GM21390 (cell line): Measurements from ENCODE around the gene KCNQ2.

Experiments used
- ATAC-seq: cut with Tn5 transposase; IDR thresholded peaks from one replicate; pipeline ENCODE4 v1.9.1; 2021; ENCODE audit not compliant: unreplicated experiment

The KCNQ2 gene

DNA sequence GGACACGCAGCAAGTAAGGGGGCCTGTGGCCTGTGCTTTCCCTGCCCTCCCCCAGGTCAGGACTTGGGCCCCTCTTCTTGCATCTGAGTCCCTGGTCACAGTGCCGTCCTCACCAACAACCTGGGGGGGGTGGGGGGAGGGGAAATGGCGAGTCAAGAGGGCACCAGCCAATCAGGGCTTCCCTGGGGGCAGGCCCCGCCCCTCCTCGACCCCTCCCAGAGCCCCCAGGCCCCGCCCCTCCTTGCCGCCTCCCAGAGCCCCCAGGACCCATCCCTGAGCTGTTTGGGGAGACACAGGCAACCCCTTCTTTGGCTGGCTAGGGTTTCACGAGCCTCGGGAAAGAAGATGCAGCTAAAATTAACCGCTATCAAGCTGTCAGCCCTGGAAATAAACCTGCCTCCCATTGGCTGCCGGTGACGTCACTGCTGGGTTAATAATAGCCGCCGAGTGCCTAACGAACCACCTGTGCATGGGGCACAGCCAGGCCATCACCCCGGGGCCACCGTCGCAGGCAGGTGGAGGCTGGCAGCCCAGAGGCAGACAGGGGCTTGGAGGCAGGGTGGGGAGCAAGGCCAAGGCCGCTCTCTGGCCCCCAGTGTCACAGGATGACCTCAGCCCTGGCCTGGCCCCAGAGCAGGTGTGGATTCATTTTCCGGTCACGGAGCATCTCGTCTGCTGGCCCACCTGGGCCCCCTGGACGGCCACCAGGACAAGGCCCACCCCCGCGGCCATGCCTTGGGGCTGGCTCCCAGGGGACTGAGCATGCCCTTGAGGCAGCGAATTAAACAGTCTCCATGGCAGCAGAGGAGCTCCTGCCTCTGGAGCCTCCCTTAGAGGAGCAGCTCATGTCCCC, 29.6 kb upstream of the KCNQ2 start:
- ATAC-seq = no peak

DNA sequence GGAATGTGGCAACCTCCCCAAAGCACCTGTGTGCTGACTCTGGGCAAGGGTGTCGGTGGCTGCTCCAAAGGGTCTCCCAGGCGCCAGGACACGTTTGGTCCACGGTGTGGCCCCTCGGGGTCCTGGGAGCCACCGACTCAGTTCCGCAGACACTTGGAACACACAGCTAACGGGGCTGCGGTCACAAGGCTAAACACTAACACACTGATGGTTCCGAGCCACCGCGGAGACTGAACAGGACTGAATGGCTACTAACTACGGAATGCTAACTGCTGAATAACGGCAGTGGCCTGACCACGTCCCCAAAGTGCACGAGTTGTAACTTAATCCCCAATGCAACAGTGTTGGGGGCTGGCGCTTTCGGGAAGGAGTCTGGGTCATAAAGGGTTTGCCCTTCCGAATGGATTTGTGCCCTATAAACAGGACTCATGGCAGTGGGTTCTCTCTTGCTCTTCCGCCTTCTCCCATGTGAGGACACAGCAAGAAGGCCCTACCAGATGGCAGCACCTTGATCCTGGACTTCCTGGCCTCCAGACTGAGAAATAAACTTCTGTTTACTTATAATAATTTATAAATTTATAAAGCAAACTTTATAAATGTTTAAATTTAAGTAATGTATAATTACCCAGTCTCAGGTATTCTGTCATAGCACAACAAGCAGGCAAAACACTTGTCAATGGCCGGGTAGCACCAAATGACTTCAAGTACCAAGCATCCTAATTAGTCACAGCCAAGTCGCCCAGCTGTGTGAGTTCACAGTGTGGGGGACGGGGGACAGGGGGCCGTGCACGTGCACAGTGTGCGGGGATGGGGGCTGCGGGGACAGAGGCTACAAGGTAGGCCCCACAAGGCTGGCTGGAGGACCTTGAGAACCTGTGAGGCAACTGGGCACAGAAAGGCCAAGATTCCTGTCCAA, 28.7 kb upstream of the KCNQ2 start:
- ATAC-seq = no peak

DNA sequence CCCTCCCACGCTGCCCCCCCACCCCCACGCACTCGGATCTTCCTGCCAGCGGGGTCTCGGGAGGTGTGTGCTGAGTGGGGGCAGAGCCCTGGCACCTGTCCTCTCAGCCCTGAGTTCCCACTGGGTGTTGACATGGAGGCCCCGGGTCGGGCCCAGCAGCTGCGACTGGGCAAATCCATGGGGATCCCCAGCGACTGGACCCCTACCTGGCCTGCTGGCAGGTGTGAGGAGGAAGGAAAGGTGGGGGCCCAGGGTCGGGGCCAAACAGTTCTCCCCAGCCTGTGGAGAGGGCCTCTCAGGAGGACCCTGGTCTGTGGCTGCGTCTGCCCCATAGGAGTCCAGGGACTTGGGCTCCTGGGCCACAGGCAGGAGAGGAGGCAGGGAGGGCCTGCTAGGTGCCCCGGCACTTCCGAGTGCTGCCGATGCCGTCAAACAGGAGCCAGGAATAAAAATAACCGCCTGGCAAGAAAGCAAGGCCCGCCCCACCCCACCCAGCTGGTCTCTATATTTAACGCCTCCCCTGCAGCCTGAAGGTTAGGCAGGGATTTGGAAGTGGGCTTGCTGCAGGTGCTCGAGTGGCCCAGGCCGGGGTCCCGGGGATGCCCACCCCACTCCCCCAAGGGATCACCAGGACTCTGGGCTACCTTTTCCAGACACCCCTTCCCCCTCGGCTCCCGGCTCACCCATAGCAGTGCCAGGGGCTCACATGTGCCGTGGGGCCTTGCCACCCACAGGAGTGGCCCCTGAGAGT, 27.9 kb upstream of the KCNQ2 start:
- no peak for ATAC-seq

DNA sequence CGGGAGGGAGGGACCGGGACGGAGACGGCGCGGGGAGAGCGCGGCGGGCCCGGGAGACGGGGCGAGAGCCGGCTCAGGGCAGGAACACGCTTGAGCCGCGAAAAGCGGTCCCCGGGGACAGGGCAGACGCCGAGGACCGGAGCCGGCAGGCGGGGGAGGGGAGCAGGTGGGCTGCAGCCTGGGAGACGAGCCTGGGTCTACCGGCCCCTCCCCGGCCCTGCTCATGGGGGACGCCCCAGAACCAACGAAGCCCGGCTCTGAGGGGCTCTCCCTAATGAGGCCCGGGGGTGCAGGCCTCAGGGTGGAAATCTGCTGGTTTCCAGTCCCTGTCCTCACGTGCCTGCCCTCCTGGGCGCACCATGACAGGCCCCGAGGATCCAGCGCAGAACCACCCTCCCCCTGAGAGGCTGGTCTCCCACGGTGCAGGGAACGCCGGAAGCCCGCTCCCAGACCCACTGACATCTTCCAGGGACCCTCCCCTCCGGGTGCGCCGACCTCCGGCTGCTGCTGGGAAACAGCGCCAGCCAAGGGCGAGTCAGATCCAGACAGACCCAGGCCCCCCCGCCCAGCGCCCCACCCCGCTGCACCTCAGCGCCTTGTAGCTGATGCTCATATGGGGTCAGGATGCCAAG, 27.0 kb upstream of the KCNQ2 start:
- no peak for ATAC-seq

DNA sequence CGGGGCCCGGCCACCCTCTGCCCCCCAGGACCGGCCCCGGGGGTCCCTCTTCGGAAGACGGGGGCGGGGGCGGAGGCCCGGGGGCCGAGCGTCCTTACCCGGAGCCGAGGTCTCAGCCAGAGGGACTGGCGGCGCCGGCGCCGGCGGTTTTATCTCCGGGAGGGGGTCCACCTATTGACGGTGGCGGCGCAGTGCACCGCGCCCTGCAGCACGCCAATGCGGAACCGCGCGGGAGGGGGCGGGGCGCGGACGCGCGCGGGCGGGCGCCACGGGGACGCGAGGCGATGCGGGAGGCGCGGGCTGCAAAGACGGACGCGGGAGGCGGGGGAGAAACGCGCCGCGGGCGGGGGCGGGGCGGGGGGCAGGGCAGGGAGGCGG, 26.5 kb upstream of the KCNQ2 start, which contains the start of gene EEF1A2:
Gene EEF1A2 (minus strand): TSS at position 124 of the 378 bp plus-strand sequence. CDS start 1,320 bp downstream, outside the sequence.
- ATAC-seq = no peak

DNA sequence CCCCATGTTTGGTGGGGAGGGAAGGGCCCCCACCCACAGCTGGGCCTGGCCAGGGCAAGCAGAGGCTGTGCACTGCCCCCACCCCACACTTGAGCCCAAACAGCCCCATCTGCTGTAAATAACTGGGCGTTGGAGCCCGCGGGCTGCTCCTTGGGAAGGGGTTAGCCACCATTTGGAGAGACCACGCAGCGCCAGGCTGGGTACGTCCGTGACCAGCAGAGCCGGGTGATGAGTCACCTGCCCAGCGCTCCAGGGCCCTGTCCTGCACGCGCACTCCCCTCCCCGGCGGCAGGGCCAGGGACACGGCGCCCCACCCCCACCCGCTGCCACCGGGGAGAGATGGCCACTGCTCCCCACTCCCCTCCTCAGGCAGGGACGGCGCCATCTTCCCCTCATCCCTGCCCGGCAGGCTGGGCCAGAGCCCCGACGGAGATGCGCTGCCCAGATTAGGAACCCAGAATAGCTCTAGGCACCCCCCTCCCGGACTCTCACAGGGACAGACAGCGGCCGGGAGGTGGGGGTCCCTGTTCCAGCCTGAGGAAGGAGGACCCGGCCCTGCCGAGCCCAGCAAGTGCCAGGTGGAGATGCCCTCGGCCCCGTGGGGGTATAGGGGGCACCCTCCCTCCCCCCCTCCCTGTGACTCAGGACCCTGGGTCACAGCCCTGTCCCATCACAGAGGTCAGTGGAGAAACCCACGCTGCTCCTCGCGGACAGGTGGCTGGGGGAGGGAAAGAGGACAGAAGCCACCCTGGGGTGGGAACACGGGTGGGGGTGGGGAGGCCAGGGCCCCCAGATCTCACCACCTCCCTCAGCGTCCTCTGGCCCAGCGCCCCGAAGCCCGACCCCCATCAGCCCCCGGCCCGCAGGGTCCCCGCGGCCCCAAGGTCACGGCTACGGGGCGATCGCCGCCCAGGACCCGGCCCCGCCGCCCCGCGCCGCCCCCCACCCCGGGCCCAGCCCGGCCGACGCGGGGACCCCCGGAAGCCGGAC, 25.8 kb upstream of the KCNQ2 start:
- no peak for ATAC-seq

DNA sequence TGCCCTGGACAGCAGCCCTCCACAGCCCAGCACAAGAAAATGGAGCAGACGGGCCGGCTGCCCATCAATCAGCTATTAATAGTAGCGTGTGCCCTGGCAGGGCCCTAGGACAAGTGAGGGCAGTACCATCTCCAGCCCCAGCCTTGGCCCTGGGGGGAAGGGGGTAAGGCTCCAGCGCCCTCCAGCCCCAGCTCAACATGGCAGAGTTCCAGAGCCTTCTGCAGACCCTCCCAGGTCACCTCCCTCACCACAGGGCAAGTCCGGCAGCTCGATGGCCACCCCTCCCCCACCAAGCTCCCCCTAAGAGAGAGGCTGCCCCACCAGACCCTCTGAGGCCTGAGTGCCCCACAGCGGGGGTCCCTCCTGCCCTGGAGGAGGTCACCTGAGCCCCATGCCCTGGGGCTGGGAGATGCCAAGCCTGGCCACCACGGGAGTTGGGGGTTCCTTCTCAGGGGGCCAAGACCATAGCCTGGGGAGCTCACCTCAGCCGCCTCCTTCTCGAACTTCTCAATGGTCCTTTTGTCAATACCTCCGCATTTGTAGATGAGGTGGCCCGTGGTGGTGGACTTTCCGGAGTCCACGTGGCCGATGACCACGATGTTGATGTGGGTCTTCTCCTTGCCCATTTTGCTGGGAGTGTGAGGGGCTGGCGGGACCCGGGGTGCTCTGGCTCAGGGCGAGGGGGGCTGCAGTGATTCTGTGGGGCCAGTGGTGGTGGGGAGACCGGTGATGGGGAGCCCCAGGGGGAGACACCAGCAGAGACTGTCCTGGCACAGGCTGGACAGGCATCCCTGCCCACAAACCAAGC, 24.9 kb upstream of the KCNQ2 start:
- no peak for ATAC-seq

DNA sequence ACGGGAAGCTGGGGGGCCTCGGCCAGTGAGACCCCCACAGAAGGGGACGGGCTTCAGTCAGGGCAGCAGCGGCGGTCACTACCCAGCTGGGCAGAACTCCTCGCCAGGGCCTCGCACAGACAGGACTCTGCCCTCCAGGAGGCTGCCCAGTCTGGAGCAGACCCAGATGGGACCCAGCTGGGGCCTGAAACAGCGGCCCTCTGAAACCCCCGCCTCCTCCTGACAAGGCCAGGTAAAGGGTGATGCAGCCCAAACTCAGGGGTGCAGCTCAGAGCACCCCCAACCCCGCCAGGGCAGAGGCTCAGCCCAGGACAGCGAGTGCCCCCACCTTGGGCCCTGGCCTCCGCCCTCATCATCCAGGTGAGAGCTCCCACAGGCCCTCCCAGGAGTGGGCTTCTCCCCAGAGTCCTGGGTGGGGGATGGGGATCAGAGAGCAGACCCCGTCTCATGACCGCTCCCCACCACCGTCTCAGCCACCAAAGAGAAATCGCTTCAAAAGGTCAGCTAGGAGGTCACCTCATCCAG, 24.2 kb upstream of the KCNQ2 start:
- no peak for ATAC-seq

DNA sequence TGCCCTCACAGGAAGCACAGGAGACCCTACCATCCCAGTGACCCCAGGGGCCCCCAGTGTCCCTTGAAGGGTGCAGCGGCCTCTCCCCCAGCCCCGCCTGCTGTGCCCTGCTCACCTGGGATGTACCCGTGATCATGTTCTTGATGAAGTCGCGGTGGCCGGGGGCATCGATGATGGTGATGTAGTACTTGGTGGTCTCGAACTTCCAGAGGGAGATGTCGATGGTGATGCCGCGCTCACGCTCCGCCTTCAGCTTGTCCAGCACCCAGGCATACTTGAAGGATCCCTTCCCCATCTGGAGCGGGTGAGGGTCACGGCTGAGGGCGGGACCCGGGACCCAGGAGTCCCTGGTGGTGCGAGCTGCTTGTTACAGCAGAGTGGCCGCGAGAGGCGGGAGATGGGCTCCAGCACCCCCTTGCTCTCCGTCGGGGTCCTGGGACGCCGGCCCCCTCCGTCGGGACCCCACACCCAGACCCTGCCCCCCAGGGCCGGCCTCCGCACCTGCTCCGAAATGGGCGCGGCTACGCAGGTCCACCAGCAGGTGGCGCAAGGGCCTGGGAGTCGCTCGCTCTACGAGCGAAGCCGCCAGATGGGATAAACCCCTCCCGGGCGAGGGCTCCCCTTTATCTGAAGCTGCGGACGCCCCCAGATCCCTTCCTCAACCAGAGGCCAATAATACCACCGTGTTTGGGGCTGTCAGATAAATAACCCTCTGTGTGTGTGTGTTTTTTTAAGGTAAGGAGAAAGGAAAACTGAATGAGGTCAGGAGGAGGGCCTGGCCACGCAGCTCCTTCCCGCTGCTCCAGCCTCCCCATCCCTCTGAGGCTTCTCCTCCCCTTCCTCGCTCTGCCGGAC, 23.5 kb upstream of the KCNQ2 start:
- ATAC-seq = no peak

DNA sequence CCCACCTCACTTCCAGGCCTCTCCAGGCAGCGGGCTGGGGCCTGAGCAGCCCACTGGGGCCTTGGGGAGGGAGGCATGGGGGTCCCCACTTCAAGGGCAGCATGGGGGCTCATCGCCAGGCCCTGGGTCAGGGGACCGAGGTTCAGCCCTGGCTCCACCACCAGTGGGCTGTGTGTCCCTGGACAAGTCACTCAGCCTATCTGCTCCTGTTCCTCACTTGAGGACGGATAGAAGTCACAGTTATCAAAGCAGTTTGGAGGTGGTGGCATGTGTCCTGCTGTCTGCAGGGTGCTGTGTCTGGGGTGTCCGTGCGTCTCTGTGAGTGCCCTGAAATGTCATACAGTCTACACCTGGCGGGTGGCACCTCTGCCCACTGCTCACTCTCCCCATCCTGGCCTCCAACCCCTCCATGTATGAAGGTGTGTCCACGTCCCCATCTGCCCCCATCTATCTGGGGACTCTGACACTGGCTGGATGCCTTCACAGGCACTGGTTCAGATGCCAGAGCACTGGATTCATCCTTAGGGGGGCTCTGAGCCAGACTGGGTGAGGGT, 22.8 kb upstream of the KCNQ2 start:
- ATAC-seq = no peak

DNA sequence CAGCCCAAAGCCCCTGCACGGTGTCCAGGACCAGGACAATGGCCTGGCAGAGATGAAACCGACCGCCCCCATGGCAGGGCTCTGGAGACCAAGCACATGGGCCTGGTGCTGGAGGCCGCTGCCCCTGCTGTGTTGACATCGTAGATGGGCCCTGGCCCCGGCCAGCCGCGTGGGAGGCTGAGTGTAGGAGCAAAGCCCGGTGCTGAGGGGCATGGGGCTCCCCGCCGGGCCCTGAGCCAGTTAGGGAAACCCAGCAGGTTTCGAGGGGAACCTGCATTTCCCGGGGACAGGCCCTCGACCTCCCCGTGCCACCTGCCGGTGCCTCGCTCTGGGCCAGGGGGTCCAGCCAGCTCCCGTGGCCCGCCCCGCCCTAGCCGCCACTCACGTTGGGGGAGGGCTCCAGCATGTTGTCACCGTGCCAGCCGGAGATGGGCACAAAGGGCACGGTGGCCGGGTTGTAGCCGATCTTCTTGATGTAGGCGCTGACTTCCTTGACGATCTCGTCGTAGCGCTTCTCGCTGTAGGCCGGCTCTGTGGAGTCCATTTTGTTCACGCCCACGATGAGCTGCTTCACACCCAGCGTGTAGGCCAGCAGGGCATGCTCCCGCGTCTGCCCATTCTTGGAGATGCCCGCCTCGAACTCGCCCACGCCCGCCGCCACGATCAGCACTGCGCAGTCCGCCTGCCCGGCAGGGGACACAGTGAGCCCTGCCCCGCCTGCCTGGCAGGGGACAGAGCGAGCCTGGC, 22.1 kb upstream of the KCNQ2 start:
- ATAC-seq = no peak

DNA sequence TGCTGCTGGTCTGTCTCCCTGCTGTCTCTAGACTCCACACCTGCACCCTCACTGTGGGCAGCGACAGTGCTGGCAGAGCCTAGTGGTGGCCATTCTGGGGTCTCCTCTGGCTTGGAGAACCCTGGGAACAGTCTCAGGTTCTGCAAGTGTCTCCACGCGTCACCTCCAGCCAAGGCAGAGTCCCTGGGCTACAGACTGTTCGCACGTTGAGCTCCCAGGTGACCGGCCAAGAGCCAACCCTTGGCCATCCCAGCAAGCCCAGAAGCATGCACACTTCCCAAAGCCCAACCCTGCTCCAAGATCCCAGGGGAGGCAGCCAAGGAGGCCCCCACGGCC, 21.6 kb upstream of the KCNQ2 start:
- no peak for ATAC-seq

DNA sequence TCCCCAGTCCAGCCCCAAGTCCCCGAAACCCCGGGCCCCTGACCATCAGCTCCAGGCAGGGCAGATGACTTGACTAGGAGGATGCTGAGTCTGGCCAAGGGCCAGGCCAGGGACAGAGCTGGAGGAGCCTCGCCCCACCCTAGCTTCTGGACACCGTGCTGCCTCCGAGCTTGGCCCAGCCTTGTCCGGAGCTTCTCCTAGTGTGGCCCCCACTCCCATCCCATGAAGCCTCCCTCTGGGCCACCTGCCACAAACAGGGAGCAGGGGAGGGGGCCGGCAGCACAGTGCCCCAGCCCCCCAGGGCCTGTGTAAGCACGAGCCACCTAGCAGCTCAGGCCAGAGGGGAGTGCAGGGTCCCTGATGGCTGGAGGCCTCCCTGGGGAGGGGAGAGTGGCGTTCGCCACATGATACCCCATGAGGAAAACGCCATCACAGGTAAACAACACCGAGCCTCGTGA, 21.1 kb upstream of the KCNQ2 start:
- ATAC-seq = no peak

DNA sequence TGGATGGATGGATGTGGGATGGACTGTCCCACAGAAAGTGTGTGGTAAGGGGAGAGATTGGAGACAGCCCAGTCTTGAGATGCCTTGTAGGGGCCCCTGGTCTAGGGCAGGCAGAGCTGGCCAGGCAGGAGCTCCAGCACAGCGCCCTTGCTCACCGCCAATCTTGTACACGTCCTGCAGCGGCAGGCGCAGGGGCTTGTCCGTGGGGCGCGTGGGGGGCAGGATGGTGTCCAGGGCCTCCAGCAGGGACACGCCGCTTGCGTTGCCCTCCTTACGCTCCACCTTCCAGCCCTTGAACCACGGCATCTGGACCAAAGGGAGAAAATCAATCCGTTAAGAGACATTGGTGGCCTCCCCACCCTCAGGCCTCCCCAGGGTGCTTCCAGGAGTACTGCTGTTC, 20.5 kb upstream of the KCNQ2 start:
- no peak for ATAC-seq

DNA sequence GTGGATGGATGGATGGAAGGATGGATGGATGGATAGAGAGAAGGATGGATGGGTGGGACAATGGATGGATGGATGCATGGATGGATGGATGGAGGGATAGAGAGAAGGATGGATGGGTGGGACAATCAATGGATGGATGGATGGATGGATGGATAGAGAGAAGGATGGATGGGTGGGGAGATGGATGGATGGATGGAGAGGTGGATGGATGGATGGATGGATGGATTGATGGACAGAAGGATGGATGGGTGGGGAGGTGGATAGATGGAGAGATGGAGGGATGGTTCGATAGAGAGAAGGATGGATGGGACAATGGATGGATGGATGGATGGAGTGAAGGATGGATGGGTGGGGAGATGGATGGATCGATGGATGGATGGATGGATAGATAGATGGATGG, 20.1 kb upstream of the KCNQ2 start:
- ATAC-seq = no peak

DNA sequence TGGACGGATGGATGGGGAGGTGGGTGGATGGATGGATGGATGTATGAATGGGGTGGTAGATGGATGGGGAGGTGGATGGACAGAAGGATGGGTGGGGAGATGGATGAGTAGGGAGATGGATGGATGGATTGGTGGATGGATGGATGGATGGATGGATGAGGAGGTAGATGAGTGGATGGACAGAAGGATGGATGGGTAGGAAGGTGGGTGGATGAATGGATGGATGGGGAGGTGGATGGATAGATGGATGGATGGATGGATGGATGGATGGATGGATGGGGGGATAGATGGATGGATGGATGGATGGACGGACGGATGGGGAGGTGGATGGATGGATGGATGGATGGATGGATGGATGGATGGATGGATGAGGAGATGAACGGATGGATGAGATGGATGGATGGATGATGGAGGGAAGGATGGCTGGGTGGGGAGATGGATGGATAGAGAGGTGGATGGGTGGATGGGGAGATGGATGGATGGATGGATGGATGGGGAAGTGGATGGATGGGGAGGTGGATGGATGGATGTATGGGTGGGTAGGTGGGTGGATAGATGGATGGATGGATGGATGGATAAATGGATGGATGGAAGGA, 19.3 kb upstream of the KCNQ2 start:
- no peak for ATAC-seq
